Activated CD8-positive, alpha-beta memory T cell treated with anti-CD3 and anti-CD28 coated beads, Interleukin-2, amount 10 ng/mL, durations not matched to agents 7 days and 5 days (primary cell): ENCODE measurements around the gene KRT16. TPM values are rescaled to one million over a fixed set of nuclear protein-coding genes. Genes with fewer than 3 reads are reported as not detected.
"Not testable (repeated sequence)": the region's sequence is repeated elsewhere in the genome, so short reads cannot be mapped to it uniquely, and the experiment has no call there.

ENCODE experiments used
- ATAC-seq: fragments of 150-1000 bp; cut with Tn5 transposase; one replicate; pipeline ENCODE4 v1.10.0; 2021; ENCODE audit warnings: moderate library complexity
- CTCF ChIA-PET: fragments of 350-600 bp; sonication (Branson Sonifier 250); formaldehyde crosslinking; loops from one replicate; lab custom pipeline; 2021; ENCODE audit warnings: antibody characterized with exemption; lab: Charles Lee
- DNase-seq: peaks from one replicate; pipeline ENCODE4 v3.0.0-alpha.2; 2020
- H3K27ac Mint-ChIP-seq: one replicate; pipeline ENCODE4 v1.8.0; 2021; ENCODE audit warnings: mild to moderate bottlenecking, mixed read lengths
- H3K27me3 Mint-ChIP-seq: one replicate; pipeline ENCODE4 v1.8.0; 2021; ENCODE audit warnings: mixed read lengths
- H3K36me3 Mint-ChIP-seq: one replicate; pipeline ENCODE4 v1.8.0; 2021; ENCODE audit warnings: mild to moderate bottlenecking, mixed read lengths
- H3K4me1 Mint-ChIP-seq: one replicate; pipeline ENCODE4 v1.8.0; 2021; ENCODE audit warnings: mixed read lengths
- H3K4me3 Mint-ChIP-seq: one replicate; pipeline ENCODE4 v1.8.0; 2021; ENCODE audit warnings: mild to moderate bottlenecking, moderate library complexity, mixed read lengths
- H3K9me3 Mint-ChIP-seq: one replicate; pipeline ENCODE4 v1.8.0; 2022; ENCODE audit warnings: low read depth, mixed read lengths
- total RNA-seq, 2 experiments: library from RNA; stranded (reverse); gene quantifications; one replicate each; pipeline ENCODE4 v1.2.3, GENCODE V29; 2021

KRT16 gene
- total RNA-seq, 2 experiments from 2014 or later = not detected

DNA sequence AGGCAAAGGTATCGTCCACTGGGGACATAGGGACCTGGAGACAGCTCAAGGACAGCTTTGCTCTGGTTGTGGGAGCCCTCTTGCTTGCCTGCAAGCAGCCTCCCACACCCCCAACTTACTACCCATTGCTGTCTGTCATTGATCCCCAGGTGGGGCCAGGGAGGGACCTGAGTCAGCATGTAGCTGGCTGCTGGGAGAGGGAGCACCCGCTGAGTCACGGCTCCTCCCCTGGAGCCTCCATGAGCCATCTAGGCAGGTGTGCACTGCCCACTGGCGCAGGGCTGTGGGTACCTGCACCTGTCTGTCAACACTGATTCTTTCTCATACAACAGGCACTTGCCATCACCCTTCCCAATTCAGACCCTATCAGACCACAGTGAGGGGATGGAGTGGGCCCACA lies 35.8 kb downstream of the KRT16 start:
- H3K4me1 Mint-ChIP-seq, DNase-seq, H3K27ac Mint-ChIP-seq, H3K36me3 Mint-ChIP-seq, H3K9me3 Mint-ChIP-seq, H3K4me3 Mint-ChIP-seq, ATAC-seq: not testable (repeated sequence)
- CTCF ChIA-PET = interaction anchor here (1.6 kb wide), 1 partner anchor 119 kb away, joined by 3 read pairs; no protein-coding TSS in a partner anchor
- peaks cover 41% of the 10 kb centered on the region for H3K27me3 Mint-ChIP-seq

DNA sequence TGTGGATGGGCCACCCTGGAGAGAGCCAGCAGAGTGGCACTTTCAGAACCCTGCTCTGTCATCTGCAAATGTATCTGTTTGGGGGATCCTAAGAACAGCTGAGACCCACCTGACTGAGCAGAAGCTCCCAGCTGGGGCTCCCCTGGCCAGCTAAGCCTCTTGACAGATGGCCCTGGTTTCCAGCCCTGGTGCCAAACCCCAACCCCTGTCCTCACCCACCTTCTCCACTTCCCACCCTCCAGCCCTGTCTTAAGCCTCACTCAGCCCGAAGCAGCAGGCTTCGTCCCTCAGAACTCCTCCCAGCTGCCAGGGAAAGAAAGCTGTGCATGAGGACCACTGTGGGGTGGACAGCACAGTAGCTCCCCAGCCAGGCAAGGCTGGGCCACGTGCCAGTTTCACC lies 37.2 kb downstream of the KRT16 start:
- no peak for DNase-seq
- Mint-ChIP-seq H3K9me3 (no peaks in the 10 kb centered on the region), H3K27ac (no peak overlapping the region), H3K36me3 (no peaks in the 10 kb centered on the region), H3K27me3 (peaks cover 40% of the 10 kb centered on the region), H3K4me3 (no peak overlapping the region), H3K4me1 (no peaks in the 10 kb centered on the region)
- CTCF ChIA-PET = interaction anchor here (0.9 to 1.3 kb wide), 2 partner anchors 26 to 73 kb away, joined by 4 to 5 read pairs; no protein-coding TSS in a partner anchor
- no peak for ATAC-seq

DNA sequence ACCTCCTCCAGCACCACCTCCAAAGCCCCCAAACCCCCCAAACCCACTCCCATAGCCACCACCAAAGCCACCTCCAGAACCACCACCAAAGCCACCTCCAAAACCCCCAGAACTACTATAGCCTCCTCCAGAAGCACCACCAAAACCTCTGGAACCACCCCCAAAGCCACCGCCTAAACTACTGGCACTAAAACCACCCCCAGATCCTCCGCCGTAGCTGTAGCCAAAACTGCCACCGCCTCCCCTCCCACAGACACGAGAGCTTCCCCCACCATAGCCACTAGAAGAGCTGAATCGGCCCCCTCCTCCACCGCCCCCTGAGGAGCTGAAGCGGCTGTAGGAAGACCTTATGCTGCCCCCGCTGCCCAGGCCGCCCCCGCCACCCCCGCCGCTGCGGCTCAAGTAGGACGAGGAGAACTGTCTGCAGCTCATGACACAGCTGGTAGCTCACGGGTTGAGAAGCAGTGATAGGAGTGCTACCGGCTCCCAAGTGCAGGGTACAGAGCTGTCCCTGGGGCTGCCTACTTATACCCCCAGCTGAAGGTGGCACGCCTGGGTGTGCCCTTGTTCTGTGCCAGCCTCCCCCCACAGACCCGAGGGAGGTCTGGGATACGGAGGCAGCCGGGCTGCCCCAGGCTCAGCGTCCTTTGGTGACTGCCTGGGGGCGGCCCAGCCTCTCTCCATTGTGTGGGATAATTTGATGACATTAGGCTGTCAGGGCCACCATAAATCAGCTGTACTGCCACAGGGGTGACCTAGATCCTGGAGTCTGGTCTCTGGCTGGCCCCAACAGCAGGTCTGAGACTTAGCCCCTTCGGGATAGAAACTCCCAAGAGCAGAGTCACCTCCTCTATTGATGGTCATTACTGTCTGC lies 40.8 kb downstream of the KRT16 start, which contains the start of gene KRT9:
Gene KRT9, minus strand, starts transcription at position 499 of the 874 bp plus-strand sequence. Its CDS starts 67 bp downstream, at position 432.
- peaks cover 31% of the 10 kb centered on the region for H3K27me3 Mint-ChIP-seq
- H3K27ac Mint-ChIP-seq = no peak within 1 kb of the TSS
- peaks cover 5% of the 10 kb centered on the region for H3K4me1 Mint-ChIP-seq
- H3K4me3 Mint-ChIP-seq = no peak within 1 kb of the TSS
- no peak for ATAC-seq
- no peak for DNase-seq
- H3K9me3 Mint-ChIP-seq = peaks cover 16% of the 10 kb centered on the region
- peaks cover 4% of the 10 kb centered on the region for H3K36me3 Mint-ChIP-seq
- CTCF ChIA-PET = interaction anchor here (1.2 to 1.3 kb wide), 2 partner anchors 22 to 91 kb away, joined by 5 read pairs; no protein-coding TSS in a partner anchor

DNA sequence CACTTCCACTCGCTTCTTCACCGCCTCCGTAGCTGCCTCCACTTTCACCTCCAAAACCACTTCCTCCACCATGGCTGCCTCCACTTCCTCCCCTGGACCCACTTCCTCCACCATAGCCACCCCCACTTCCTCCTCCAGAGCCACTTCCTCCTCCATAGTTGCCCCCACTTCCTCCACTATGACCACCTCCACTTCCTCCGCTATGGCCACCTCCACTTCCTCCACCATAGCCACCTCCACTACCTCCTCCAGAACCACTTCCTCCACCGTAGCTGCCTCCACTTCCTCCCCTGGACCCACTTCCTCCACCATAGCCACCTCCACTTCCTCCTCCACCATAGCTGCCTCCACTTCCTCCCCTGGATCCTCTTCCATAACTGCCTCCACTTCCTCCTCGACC lies 45.2 kb downstream of the KRT16 start:
- H3K27me3 Mint-ChIP-seq = peaks cover 35% of the 10 kb centered on the region
- peaks cover 4% of the 10 kb centered on the region for H3K36me3 Mint-ChIP-seq
- H3K9me3 Mint-ChIP-seq = peaks cover 16% of the 10 kb centered on the region
- ATAC-seq (no peak), DNase-seq (no peak)
- H3K4me1 Mint-ChIP-seq = peaks cover 5% of the 10 kb centered on the region
- CTCF ChIA-PET = interaction anchor here (0.9 to 2.0 kb wide), 2 partner anchors 17 to 96 kb away, joined by 5 to 13 read pairs; no protein-coding TSS in a partner anchor
- H3K4me3 Mint-ChIP-seq = no peak overlapping the region
- peak overlapping the region; percentile 76 for H3K27ac Mint-ChIP-seq

DNA sequence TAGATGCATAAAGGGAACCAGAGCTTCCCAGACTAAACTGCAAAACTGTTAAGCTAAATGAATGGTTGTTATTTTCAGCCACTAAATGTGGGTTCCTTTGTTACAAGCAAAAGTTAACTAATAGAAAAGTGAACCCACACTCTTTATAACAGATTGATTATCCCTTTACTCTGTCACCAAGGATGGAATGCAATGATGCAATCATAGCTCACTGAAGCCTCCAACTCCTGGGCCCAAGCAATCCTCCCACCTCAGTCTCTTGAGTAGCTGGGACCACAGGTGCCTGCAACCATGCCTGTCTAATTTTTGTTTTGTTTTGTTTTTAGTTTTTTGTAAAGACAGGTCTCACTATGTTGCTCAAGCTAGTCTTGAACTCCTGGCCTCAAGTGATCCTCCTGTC lies 47.2 kb downstream of the KRT16 start:
- Mint-ChIP-seq H3K9me3 (peaks cover 16% of the 10 kb centered on the region), H3K4me1 (peaks cover 5% of the 10 kb centered on the region), H3K27ac (no peak overlapping the region), H3K4me3 (no peak overlapping the region), H3K36me3 (peaks cover 4% of the 10 kb centered on the region), H3K27me3 (peaks cover 37% of the 10 kb centered on the region)
- DNase-seq (no peak), ATAC-seq (no peak)
- CTCF ChIA-PET = interaction anchor here (0.9 to 1.8 kb wide), 3 partner anchors 16 to 98 kb away, joined by 6 to 7 read pairs (median 7); no protein-coding TSS in a partner anchor

DNA sequence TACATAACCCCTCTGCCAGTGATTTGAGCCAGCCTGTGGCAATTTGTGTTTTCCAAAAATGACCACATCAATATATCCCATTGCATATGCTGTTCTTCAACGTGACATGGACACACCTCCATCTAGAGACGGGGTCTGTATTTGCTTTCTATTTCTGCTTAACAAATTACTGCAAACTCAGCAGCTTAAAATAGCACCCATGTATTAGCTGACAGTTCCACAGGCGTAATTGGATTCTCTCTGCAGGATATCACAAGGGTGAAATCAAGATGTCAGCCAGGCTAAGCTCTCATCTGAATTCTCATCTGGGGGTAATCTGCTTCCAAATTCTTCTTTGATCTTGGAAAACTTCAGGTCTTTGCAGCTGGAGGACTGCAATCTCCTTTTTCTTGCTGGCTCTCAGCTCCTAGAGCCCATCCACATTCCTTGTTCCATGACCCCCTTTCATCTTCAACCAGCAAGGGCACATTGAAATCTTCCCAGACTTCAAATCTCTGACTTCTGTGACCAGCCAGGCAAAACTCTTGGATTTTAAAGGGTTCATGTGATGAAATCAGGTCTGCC lies 48.9 kb downstream of the KRT16 start:
- peaks cover 12% of the 10 kb centered on the region for H3K9me3 Mint-ChIP-seq
- peaks cover 4% of the 10 kb centered on the region for H3K36me3 Mint-ChIP-seq
- DNase-seq = no peak
- CTCF ChIA-PET = interaction anchor here (0.9 to 1.6 kb wide), 3 partner anchors 13 to 16 kb away, joined by 3 to 5 read pairs (median 4); no protein-coding TSS in a partner anchor
- H3K4me1 Mint-ChIP-seq = peaks cover 5% of the 10 kb centered on the region
- no peak overlapping the region for H3K4me3 Mint-ChIP-seq
- H3K27ac Mint-ChIP-seq = no peak overlapping the region
- ATAC-seq = no peak
- peaks cover 43% of the 10 kb centered on the region for H3K27me3 Mint-ChIP-seq

DNA sequence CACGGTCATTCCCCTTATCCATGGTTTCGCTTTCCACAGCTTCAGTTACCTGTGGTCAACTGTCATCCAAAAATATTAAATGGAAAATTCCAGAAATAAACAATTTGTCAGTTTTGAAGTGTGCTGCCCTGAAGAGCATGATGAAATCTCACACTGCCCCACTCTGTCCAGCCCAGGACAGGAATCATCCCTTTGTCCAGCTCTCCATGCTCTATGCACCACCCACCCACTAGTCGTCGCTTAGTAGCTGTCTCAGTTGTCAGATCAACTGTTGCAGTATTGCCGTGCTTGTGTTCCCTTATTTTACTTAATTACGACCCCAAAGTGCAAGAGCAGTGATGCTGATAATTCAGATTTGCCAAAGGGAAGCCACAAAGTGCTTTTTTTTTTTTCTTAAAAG lies 51.0 kb downstream of the KRT16 start:
- Mint-ChIP-seq H3K27ac (no peak overlapping the region), H3K4me3 (no peak overlapping the region), H3K4me1 (no peaks in the 10 kb centered on the region), H3K9me3 (no peaks in the 10 kb centered on the region), H3K27me3 (peaks cover 63% of the 10 kb centered on the region), H3K36me3 (no peaks in the 10 kb centered on the region)
- DNase-seq (no peak), ATAC-seq (no peak)
- CTCF ChIA-PET = interaction anchor here (5.5 kb wide), 1 partner anchor 12 kb away, joined by 48 read pairs; no protein-coding TSS in a partner anchor

Other genes starting within 250 kb of the KRT16 start
- gene KRT33B, start 243.0 kb downstream of the KRT16 start, total RNA-seq = not detected
- not detected for gene KRT34, start 230.5 kb downstream of the KRT16 start, total RNA-seq
- not detected for gene KRT31, start 215.2 kb downstream of the KRT16 start, total RNA-seq
- gene KRT37, start 188.2 kb downstream of the KRT16 start, total RNA-seq = not detected
- not detected for gene KRT38, start 171.8 kb downstream of the KRT16 start, total RNA-seq
- gene KRT32, start 145.4 kb downstream of the KRT16 start, total RNA-seq = not detected
- gene KRT35, start 131.6 kb downstream of the KRT16 start, total RNA-seq = not detected
- not detected for gene KRT36, start 122.9 kb downstream of the KRT16 start, total RNA-seq
- not detected for gene KRT13, start 107.2 kb downstream of the KRT16 start, total RNA-seq
- not detected for gene KRT15, start 93.9 kb downstream of the KRT16 start, total RNA-seq
- gene KRT19, start 84.5 kb downstream of the KRT16 start, total RNA-seq = not detected
- gene KRT9, start 40.7 kb downstream of the KRT16 start, total RNA-seq = not detected
- not detected for gene KRT14, start 25.9 kb downstream of the KRT16 start, total RNA-seq
- gene KRT17, start 11.8 kb upstream of the KRT16 start, total RNA-seq = under 1 TPM in 1 of 2 experiments, not detected in 1; 0.80 TPM
- 100 to 1,000 TPM; 593 to 900 TPM for gene EIF1, start 76.1 kb upstream of the KRT16 start, total RNA-seq
- not detected for gene GAST, start 99.6 kb upstream of the KRT16 start, total RNA-seq
- gene HAP1, start 121.9 kb upstream of the KRT16 start, total RNA-seq = under 1 TPM; 0.15 to 0.19 TPM
- 1 to 10 TPM; 2.3 TPM for gene JUP, start 173.9 kb upstream of the KRT16 start, total RNA-seq
- gene P3H4, start 199.2 kb upstream of the KRT16 start, total RNA-seq = 1 to 10 TPM; 2.1 to 3.0 TPM
- 1 to 10 TPM; 1.3 TPM for gene FKBP10, start 200.2 kb upstream of the KRT16 start, total RNA-seq
- 10 to 100 TPM; 28.2 to 35.0 TPM for gene NT5C3B, start 223.5 kb upstream of the KRT16 start, total RNA-seq
- not detected for gene KLHL10, start 225.1 kb upstream of the KRT16 start, total RNA-seq